GM18873 (cell line): ENCODE measurements around the gene ZNF618.
"Not testable (repeated sequence)": the region's sequence is repeated elsewhere in the genome, so short reads cannot be mapped to it uniquely, and the experiment has no call there.

Source experiments
- ATAC-seq: cut with Tn5 transposase; IDR thresholded peaks from one replicate; pipeline ENCODE4 v1.9.1; 2021; ENCODE audit warnings: mild to moderate bottlenecking, moderate library complexity, moderate number of reproducible peaks; ENCODE audit not compliant: unreplicated experiment, low FRiP score

Gene ZNF618

GRCh38 chr9:114033397-114034103, 157.4 kb downstream of the ZNF618 start:
- no peak for ATAC-seq

DNA sequence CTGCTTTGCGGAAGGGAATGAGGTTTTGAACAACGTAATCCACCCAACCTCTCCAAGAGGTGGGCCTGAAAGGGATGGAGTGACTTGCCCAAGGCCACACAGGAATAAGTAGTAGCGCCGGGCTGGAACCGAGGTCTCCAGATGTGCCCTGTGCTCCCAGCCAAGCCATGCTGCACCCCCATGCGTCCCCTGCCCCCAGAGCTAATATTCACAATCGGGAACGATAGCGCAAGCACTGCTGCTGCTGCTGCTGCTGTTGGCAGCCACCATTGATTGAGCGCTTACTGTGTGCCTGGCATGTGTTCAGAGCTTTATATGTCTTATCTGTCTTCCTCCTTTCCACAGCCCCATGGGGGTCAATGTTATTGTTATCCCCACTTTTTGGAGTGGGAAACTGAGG, 158.1 kb downstream of the ZNF618 start:
- no peak for ATAC-seq

- ATAC-seq: no peak
Observed at GRCh38 chr9:114034661-114035062, 158.6 kb downstream of the ZNF618 start.

- ATAC-seq: no peak
Observed at GRCh38 chr9:114035221-114035844, 159.2 kb downstream of the ZNF618 start.

DNA sequence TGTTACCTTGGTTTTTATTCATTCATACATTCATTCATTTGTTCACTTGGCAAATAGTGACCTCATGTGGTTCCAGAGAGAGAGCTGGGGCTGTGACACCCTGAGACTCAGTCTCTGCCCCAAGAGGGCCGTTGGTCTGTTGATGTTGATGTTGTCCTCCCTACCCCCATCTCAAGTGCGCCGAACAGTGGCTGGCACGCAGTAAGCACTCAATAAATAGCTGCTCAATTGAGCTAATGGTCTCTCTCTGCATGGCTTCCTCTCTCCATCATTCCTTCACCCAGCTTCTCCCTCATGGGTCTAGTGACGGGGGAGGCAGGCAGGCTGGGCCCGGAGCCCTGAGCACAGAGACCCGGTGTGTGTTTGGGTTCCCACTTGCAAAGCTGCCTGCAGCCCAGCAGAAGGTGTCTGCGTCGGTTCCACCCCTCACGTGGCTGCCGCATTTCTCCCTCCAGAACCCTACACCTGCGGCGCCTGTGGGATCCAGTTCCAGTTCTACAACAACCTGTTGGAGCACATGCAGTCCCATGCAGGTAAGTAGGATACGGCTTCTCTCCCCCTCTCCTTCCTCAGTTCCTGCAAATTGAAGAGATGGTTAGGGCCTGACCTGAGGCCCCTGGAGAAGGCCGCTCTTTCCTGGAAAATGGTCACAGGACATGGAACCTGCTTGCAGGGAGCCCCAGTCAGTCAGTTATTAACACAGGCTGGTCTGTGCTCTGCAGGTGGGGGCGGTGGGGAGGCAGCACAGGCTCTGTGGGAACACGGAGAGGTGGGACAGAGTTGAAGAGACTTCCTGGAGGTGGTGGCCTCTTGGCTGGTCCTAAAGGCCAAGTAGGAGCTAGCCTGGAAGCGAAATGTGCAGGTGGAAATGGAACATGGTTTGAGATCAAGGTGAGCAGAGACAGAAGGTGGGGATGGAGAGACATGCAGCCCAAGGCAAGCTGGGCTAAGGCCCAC, 160.0 kb downstream of the ZNF618 start:
- ATAC-seq: no peak

DNA sequence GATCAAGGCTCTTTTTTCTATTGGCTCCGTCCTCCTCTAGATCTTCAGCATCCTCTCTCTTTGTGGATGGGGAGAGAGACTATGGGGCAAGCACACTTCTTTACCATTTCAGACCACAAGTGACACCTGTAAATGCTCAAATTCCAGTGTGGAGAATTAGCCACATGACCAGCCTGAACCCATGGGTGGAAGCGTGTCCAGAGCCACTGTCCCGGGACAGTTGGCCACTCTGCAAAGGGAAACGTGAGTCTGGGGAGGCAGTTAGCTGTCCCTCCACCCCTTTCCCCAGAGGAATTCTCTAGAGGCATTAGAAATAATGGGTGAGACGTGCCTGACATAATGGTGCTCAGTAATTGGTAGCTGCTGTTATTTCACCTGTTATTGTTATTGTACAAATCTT, 161.1 kb downstream of the ZNF618 start:
- no peak for ATAC-seq

- ATAC-seq: no peak
Observed at GRCh38 chr9:114037961-114038723, 162.0 kb downstream of the ZNF618 start.

DNA sequence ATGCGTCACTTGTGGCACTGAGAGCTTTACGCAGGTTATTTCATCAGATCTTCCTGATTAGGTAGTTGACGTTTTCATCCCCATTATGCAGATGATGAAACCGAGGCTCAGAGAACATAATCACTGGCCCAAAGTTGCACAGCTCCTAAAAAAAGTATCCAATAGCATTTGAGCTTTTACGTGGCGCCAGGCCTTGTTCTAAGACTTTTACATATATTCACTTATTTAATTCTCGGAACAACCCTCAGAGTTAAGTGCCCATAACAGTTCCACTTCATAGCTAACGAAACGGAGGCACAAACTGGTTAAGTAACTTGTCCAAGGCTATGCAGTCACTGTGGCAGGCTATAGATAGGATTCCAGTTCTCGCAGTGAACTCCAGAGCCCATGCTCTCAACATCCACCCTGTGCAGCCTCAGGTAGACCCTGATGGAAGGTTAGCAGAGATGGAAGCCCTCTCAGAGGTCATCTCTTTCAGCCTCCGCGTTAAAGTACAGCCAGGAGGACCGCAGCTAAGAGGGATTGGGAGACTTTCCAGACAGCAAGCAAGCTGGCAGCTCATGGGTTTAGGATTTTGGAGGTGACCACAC, 162.7 kb downstream of the ZNF618 start:
- ATAC-seq: no peak

GRCh38 chr9:114039484-114039883, 163.4 kb downstream of the ZNF618 start:
- no peak for ATAC-seq

GRCh38 chr9:114043660-114044059, 167.6 kb downstream of the ZNF618 start:
- ATAC-seq: not testable (repeated sequence)

- ATAC-seq: no peak
Observed at GRCh38 chr9:114046237-114046755, 170.2 kb downstream of the ZNF618 start.

GRCh38 chr9:114046875-114047274, 170.8 kb downstream of the ZNF618 start:
- ATAC-seq: no peak

GRCh38 chr9:114047717-114048116, 171.6 kb downstream of the ZNF618 start:
- ATAC-seq: no peak

DNA sequence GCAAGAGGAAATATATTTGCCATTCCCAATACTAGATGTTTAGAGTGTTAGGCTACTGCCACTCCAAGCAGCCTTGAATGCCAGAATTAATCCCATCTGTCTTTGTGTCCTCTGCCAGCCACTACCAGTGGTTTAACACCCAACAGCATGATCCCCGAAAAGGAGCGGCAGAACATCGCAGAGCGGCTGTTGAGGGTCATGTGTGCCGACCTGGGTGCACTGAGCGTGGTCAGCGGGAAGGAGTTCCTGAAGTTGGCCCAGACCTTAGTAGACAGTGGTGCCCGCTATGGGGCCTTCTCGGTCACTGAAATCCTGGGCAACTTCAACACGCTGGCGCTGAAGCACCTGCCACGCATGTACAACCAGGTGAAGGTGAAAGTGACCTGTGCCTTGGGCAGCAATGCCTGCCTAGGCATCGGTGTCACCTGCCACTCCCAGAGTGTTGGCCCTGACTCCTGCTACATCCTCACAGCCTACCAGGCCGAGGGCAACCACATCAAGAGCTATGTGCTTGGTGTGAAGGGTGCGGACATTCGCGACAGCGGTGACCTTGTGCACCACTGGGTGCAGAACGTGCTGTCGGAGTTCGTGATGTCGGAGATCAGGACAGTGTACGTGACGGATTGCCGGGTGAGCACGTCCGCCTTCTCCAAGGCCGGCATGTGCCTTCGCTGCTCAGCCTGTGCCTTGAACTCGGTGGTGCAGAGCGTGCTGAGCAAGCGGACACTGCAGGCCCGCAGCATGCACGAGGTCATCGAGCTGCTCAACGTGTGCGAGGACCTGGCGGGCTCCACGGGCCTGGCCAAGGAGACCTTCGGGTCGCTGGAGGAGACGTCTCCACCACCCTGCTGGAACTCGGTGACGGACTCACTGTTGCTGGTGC, 172.7 kb downstream of the ZNF618 start:
- no peak for ATAC-seq

DNA sequence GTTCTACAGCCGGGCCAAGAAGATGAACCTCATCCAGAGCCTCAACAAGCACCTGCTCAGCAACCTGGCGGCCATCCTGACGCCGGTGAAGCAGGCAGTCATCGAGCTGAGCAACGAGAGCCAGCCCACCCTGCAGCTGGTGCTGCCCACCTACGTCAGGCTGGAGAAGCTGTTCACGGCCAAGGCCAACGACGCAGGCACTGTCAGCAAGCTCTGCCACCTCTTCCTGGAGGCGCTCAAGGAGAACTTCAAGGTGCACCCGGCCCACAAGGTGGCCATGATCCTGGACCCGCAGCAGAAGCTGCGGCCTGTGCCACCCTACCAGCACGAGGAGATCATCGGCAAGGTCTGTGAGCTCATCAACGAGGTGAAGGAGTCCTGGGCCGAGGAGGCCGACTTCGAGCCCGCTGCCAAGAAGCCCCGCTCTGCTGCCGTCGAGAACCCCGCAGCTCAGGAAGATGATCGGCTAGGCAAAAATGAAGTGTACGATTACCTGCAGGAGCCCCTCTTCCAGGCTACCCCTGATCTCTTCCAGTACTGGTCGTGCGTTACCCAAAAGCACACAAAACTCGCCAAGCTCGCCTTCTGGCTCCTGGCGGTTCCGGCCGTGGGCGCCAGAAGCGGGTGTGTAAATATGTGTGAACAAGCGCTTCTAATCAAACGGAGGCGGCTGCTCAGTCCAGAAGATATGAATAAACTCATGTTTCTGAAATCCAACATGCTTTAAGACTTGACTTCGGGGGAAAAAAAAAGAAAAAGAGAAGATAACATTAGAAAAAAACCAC, 173.5 kb downstream of the ZNF618 start:
- ATAC-seq: no peak

- no peak for ATAC-seq
Observed at GRCh38 chr9:114050226-114050568, 174.1 kb downstream of the ZNF618 start.

DNA sequence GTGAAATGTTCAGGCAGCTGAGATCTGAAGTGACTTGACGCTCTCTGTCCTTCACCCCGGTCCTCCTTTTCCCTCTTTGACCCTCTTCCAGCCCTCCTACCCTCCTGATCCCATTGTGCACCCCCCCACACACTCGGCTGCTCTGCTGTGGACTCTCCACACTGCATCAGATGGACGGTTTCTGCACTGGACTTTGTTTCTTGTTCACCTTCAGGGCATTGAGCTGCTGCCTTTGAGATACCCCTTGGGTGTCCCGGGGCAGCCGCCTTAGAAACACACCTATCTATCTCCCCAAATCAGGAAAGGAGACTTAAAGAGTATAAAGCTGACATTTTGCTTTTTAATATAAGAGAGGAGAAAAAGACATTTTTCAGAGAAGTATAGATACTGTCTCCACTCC, 174.5 kb downstream of the ZNF618 start:
- no peak for ATAC-seq

DNA sequence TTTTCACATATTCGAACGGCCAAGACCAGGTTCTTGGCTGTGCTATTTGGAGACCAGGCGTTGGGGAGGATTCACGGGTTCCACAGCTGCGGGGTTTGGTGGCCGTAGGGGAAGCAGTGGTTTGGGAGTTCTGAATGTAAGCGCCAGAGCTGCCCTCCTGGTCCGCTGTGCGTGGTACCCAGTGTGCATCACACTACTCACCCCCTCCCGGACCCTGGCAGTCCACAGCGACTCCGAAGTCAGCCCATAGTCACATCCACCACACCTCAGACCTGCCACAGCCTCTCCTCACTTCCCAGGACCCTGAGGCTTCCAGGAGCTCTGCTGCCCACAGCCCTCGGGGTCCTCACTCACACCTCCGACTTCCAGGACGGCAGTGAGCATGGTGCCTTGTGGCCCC, 175.2 kb downstream of the ZNF618 start:
- no peak for ATAC-seq
